Measurements from ENCODE around the gene FAM193B.

Gene FAM193B

DNA sequence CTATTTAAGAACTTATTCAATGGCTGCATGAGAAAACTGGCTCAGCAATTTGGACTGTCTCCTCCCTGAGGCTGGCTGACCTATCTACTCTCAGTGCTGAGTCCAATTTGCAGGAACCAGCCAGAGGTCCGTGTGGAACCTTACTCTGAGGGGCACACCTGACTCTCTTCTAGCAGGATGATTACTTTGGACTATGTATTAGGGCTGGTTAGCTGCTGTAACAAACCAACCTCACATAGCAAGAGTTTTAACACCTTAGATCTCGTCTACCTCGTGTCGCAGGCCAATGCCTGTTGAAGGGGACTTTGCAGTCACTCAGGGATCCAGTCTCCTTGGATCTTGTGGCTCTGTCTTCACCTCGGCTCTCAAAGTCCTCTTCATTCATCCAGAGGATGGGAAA lies 3.4 kb upstream of the FAM193B start:
- no peak for DNase-seq (ENCODE audit: low read depth)
- TF ChIP-seq, protein P1, sequence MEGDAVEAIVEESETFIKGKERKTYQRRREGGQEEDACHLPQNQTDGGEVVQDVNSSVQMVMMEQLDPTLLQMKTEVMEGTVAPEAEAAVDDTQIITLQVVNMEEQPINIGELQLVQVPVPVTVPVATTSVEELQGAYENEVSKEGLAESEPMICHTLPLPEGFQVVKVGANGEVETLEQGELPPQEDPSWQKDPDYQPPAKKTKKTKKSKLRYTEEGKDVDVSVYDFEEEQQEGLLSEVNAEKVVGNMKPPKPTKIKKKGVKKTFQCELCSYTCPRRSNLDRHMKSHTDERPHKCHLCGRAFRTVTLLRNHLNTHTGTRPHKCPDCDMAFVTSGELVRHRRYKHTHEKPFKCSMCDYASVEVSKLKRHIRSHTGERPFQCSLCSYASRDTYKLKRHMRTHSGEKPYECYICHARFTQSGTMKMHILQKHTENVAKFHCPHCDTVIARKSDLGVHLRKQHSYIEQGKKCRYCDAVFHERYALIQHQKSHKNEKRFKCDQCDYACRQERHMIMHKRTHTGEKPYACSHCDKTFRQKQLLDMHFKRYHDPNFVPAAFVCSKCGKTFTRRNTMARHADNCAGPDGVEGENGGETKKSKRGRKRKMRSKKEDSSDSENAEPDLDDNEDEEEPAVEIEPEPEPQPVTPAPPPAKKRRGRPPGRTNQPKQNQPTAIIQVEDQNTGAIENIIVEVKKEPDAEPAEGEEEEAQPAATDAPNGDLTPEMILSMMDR (IDR thresholded peaks at IDR 0.05; ENCODE audit: control insufficient read depth, extremely low read depth, insufficient read depth) = no peak
- H3K4me3 ChIP-seq (ENCODE audit: low read depth, low read length) = no peak overlapping the region

DNA sequence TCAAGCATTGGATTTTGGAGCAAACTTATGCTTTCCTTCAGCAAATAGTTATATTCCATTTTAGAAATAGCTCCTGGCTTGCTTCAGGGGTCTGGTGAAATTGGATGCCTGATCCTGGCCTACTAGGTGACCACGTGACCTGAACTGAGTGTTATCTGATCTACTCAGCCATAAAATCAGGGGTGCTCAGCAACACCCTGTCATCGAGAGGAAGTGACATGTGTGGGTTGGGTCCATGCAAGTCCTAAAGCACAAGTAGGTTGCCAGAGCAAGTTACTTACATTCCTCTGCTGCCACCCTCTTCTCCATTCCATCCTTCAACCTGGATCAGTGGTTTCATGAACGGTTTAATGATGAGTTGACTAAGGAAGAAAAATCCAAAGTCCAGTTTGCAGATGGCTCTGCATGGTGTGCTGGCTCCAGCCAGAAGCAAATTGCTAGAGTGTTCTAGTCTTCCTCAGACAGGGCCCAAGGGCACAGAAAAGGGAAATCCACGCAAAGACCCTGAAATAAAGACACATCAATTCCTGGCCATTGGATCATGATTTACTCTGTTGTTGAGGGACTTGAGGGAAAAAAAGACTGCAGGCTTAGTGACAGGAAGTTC lies 2.8 kb upstream of the FAM193B start:
- no peak for DNase-seq (ENCODE audit: low read depth)
- no peak overlapping the region for H3K4me3 ChIP-seq (ENCODE audit: low read depth, low read length)
- TF ChIP-seq, protein P1 (IDR thresholded peaks at IDR 0.05; ENCODE audit: control insufficient read depth, extremely low read depth, insufficient read depth) = no peak

DNA sequence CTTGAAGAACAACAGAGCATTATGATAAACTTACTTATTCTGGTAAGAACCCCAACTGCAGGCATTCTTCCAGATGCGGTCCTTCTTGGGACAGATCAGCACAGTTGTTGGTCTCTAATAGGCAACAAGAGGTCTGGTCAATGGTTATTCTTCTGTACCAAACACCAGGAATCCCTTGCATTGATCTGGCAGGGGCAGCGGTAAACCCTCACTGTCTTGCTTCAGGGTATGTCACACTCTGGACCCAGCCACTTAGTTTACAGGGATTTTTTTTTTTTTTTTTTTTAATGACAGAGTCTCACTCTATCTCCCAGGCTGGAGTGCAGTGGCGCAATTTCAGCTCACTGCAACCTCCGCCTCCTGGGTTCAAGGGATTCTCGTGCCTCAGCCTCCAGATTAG lies 1.3 kb upstream of the FAM193B start:
- DNase-seq (ENCODE audit: low read depth) = no peak
- peak overlapping the region; percentile 77; the same call in 1 of the 2 replicates for H3K4me3 ChIP-seq (ENCODE audit: low read depth, low read length)
- TF ChIP-seq, protein P1 (IDR thresholded peaks at IDR 0.05; ENCODE audit: control insufficient read depth, extremely low read depth, insufficient read depth) = no peak

DNA sequence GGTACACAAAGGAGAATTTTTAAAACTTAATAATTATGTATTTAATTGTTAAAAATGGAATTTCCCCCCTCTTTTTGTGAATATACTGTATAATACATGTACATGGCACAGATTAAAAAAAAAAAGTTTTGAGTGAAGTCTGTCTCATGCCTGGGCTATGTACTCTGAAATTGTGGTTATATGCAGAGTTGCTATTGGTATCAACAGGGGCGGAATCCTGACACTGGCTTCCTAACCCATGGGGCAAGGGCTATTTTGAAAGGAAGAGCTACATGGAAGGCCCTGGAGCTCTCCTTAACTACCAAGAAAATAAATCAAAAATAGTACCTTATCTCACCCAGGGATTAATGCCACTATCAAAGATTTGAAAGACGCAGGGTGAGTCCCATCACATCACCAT lies 865 bp upstream of the FAM193B start:
- H3K4me3 ChIP-seq (ENCODE audit: low read depth, low read length) = peak overlapping the region; percentile 77
- DNase-seq (ENCODE audit: low read depth) = no peak
- TF ChIP-seq, protein P1 (IDR thresholded peaks at IDR 0.05; ENCODE audit: control insufficient read depth, extremely low read depth, insufficient read depth) = no peak

DNA sequence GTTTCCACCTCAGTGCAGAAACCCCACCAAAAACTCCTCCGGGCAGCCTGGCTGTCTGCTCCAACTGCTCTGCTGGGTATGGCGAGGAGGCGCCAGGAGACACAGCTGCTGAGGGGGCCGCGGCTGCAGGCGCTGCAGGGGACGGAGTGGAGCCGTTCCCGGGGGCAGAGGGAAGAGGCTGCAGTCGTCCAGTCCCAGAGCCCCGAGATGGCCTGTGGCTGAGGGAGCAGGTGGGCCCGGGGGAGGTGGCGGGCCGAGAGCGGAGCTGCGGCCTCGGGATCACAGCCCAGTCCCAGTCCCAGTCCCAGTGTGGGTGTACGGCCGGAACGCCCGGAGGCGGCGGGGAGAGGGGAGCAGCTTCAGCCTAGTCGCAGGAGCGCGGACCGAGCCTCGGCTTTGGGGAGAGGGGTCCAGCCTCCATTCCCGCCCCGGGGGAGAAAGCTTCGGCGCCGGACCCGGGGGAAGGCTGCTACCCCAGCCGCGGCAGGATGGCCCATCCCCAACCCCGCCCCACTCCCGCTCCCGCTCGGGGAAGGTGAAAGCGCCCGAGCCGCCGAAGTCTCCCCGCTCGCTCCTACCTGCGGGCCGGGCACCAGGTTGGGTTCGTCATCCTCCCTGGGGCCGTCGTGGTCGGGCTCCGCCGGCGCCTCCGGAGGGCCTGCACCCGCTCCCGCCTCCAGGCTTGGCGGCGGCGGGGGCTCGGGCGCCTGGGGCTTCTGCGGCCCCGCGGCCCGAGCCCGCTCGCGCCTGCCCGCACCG lies 513 bp downstream of the FAM193B start:
- DNase-seq (ENCODE audit: low read depth) = no peak
- peak overlapping the region; percentile 82 for H3K4me3 ChIP-seq (ENCODE audit: low read depth, low read length)
- TF ChIP-seq, protein P1 (IDR thresholded peaks at IDR 0.05; ENCODE audit: control insufficient read depth, extremely low read depth, insufficient read depth) = no peak

DNA sequence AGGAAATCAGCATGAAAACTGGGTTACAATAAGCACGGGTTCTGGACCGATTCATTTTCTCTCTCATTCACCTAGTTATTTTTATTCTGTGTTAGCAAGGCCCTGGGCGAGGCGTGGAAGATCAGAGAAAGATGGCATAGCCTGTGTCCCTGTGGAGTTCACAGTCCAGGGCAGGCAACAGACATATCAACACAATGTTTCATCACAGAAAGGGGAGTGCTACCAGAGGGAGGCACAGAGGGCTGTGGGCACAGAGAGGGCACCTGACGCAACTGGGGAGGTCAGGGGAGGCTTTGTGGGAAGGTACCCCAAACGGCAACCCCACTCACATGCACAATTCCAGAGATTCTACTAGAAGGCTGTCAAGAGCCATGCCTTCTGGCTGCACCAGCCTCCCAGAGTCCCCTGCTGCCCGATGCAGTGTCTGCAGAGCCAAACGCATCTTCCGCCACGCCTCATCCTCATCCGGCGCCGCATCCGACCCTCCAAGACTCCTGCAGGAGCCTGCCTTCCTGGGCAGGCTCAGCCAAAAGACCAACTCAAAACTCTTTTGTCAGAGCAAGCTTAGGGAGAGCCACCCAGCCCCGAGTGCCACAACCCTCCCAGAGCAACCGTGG lies 1.4 kb downstream of the FAM193B start:
- TF ChIP-seq, protein P1 (IDR thresholded peaks at IDR 0.05; ENCODE audit: control insufficient read depth, extremely low read depth, insufficient read depth) = no peak
- peak overlapping the region; percentile 82 for H3K4me3 ChIP-seq (ENCODE audit: low read depth, low read length)
- no peak for DNase-seq (ENCODE audit: low read depth)
